Measurements from ENCODE around the gene YIPF5.

Gene YIPF5

GRCh38 chr5:144133050-144133633 is 37.3 kb downstream of the YIPF5 start:
- no peak overlapping the region for H3K4me3 ChIP-seq
- H3K27ac ChIP-seq, result no peak overlapping the region

- Histone ChIP-seq H3K27ac (no peak overlapping the region), H3K4me3 (no peak overlapping the region)
Observed at GRCh38 chr5:144131261-144131660, 39.2 kb downstream of the YIPF5 start.

GRCh38 chr5:144130306-144130705 is 40.2 kb downstream of the YIPF5 start:
- Histone ChIP-seq H3K4me3 (no peak overlapping the region), H3K27ac (no peak overlapping the region)

GRCh38 chr5:144128844-144129243 is 41.6 kb downstream of the YIPF5 start:
- no peak overlapping the region for H3K27ac ChIP-seq
- H3K4me3 ChIP-seq, result no peak overlapping the region

- H3K4me3 ChIP-seq, result no peak overlapping the region
Observed at GRCh38 chr5:144126707-144127106, 43.8 kb downstream of the YIPF5 start.

GRCh38 chr5:144125163-144125726 is 45.2 kb downstream of the YIPF5 start:
- no peak overlapping the region for H3K4me3 ChIP-seq
- no peak overlapping the region for H3K27ac ChIP-seq

More at GRCh38 chr5:144126707-144127106, 43.8 kb downstream of the YIPF5 start:
- H3K27ac ChIP-seq, result no peak overlapping the region

- H3K27ac ChIP-seq, result no peak overlapping the region
- no peak overlapping the region for H3K4me3 ChIP-seq
Observed at GRCh38 chr5:144122641-144123040, 47.8 kb downstream of the YIPF5 start.

- no peak overlapping the region for H3K4me3 ChIP-seq
Observed at GRCh38 chr5:144122081-144122480, 48.4 kb downstream of the YIPF5 start.

GRCh38 chr5:144121577-144121976 is 48.9 kb downstream of the YIPF5 start:
- Histone ChIP-seq H3K4me3 (no peak overlapping the region), H3K27ac (no peak overlapping the region)

More at GRCh38 chr5:144122081-144122480, 48.4 kb downstream of the YIPF5 start:
- no peak overlapping the region for H3K27ac ChIP-seq

- no peak overlapping the region for H3K27ac ChIP-seq
Observed at GRCh38 chr5:144120661-144121180, 49.7 kb downstream of the YIPF5 start.

GRCh38 chr5:144117412-144117811 is 53.0 kb downstream of the YIPF5 start:
- Histone ChIP-seq H3K4me3 (no peak overlapping the region), H3K27ac (no peak overlapping the region)

More at GRCh38 chr5:144120661-144121180, 49.7 kb downstream of the YIPF5 start:
- no peak overlapping the region for H3K4me3 ChIP-seq

- Histone ChIP-seq H3K4me3 (no peak overlapping the region), H3K27ac (no peak overlapping the region)
Observed at GRCh38 chr5:144114571-144114970, 55.9 kb downstream of the YIPF5 start.
